H1 (cell line): Measurements from ENCODE around the gene MTCH2. TPM values are rescaled to one million over a fixed set of nuclear protein-coding genes. Genes with fewer than 3 reads are reported as not detected.

ENCODE experiments used
- CTCF ChIA-PET: fragments of 300-600 bp; sonication (Branson Sonifier 250); formaldehyde crosslinking; loops from one replicate; lab custom pipeline; 2021; ENCODE audit not compliant: partially characterized antibody; lab: Charles Lee
- POLR2A ChIA-PET: fragments of 300-600 bp; sonication (Branson Sonifier 250); formaldehyde crosslinking; loops from one replicate; lab custom pipeline; 2021; ENCODE audit warnings: inconsistent platforms; ENCODE audit not compliant: partially characterized antibody; lab: Charles Lee
- DNase-seq, 2 experiments: peaks; one replicate each; pipeline versions ENCODE4 v3.0.0 to v3.0.0-alpha.2; 2010 to 2022; ENCODE audit warnings: low spot score in 2 of 2, low read depth in 1 of 2, mixed read lengths in 1 of 2
- FAIRE-seq: peaks from 2 replicates; lab custom pipeline; 2011; peaks lifted over from hg19 to GRCh38; lab: Jason Lieb, UNC
- H2AFZ ChIP-seq: 2 replicates; pipeline ENCODE4 v1.8.1; 2012; ENCODE audit warnings: low read length, inconsistent platforms
- H2AK5ac ChIP-seq: 2 replicates; pipeline ENCODE4 v1.6.1; 2013; ENCODE audit warnings: low read depth, low read length
- H2BK120ac ChIP-seq: replicated peaks from 2 replicates; pipeline ENCODE3; 2013; ENCODE audit warnings: low read depth, low read length, inconsistent platforms
- H2BK12ac ChIP-seq: 2 replicates; pipeline ENCODE4 v1.6.1; 2013; ENCODE audit warnings: low read depth, low read length
- H2BK15ac ChIP-seq: 2 replicates; pipeline ENCODE4 v1.6.1; 2013; ENCODE audit warnings: low read length
- H2BK20ac ChIP-seq: 2 replicates; pipeline ENCODE4 v1.6.1; 2013; ENCODE audit warnings: low read length
- H2BK5ac ChIP-seq: 2 replicates; pipeline ENCODE4 v1.6.1; 2013; ENCODE audit warnings: low read depth, low read length
- H3K14ac ChIP-seq: 2 replicates; pipeline ENCODE4 v1.6.1; 2013; ENCODE audit warnings: inconsistent platforms; ENCODE audit not compliant: insufficient read length
- H3K18ac ChIP-seq: 2 replicates; pipeline ENCODE4 v1.6.1; 2013; ENCODE audit warnings: low read length; ENCODE audit errors: extremely low read depth
- H3K23ac ChIP-seq: 2 replicates; pipeline ENCODE4 v1.6.1; 2013; ENCODE audit warnings: inconsistent platforms; ENCODE audit not compliant: insufficient read length
- H3K23me2 ChIP-seq: 2 replicates; pipeline ENCODE4 v1.6.1; 2013; ENCODE audit warnings: low read depth, low read length
- H3K27ac ChIP-seq: 2 replicates; pipeline ENCODE4 v1.6.1; 2011; ENCODE audit warnings: low read depth, low read length, inconsistent platforms
- H3K27me3 ChIP-seq, 4 experiments: replicated peaks in 1 of 4; 1 replicate in 1 of 4; 2 replicates in 3 of 4; pipeline versions ENCODE4 v1.6.1 to v1.8.1; 2011 to 2013; ENCODE audit warnings: low read length in 3 of 4, mild to moderate bottlenecking in 3 of 4, inconsistent platforms in 2 of 4, mixed read lengths in 2 of 4, moderate library complexity in 1 of 4; ENCODE audit not compliant: control insufficient read depth in 3 of 4, insufficient read depth in 3 of 4; ENCODE audit errors: extremely low read depth in 1 of 4
- H3K36me3 ChIP-seq, 4 experiments: 2 replicates each; pipeline versions ENCODE4 v1.6.1 to v1.8.1; 2011 to 2013; ENCODE audit warnings: mild to moderate bottlenecking in 4 of 4, low read length in 3 of 4, moderate library complexity in 2 of 4, control low read depth in 1 of 4, inconsistent platforms in 1 of 4; ENCODE audit not compliant: insufficient read depth in 4 of 4, control insufficient read depth in 2 of 4
- H3K4ac ChIP-seq: replicated peaks from 2 replicates; pipeline ENCODE3; 2013; ENCODE audit warnings: low read length, low read depth, mixed read lengths, inconsistent platforms; ENCODE audit not compliant: insufficient read length
- H3K4me1 ChIP-seq, 4 experiments: replicated peaks in 1 of 4; 1 replicate in 1 of 4; 2 replicates in 3 of 4; pipeline versions ENCODE4 v1.6.1 to v1.8.1; 2011 to 2013; ENCODE audit warnings: low read length in 3 of 4, inconsistent platforms in 2 of 4, mixed read lengths in 1 of 4; ENCODE audit not compliant: insufficient read depth in 4 of 4, control insufficient read depth in 3 of 4
- H3K4me2 ChIP-seq, 2 experiments: 2 replicates each; pipeline versions ENCODE4 v1.6.1 to v1.8.1; 2011 to 2013; ENCODE audit warnings: low read depth in 2 of 2, low read length in 2 of 2, control low read depth in 1 of 2, inconsistent platforms in 1 of 2, mild to moderate bottlenecking in 1 of 2; ENCODE audit not compliant: insufficient read depth in 1 of 2
- H3K4me3 ChIP-seq, 4 experiments: fragments of 200-600, 300-600 bp in 1 of 4; sonication (generic), shearing (Covaris generic), sonication (Bioruptor Twin) in 1 of 4; 2 replicates each; pipeline versions ENCODE4 v1.5.1 to v1.8.1; 2011 to 2016; ENCODE audit warnings: low read length in 4 of 4, low read depth in 3 of 4, control low read depth in 2 of 4, inconsistent platforms in 2 of 4, mild to moderate bottlenecking in 2 of 4, mixed read lengths in 1 of 4, moderate library complexity in 1 of 4; ENCODE audit not compliant: insufficient read depth in 2 of 4; ENCODE audit errors: extremely low read depth in 1 of 4
- H3K56ac ChIP-seq: replicated peaks from 2 replicates; pipeline ENCODE3; 2013; ENCODE audit warnings: low read depth, mild to moderate bottlenecking, mixed read lengths, low read length, inconsistent platforms; ENCODE audit not compliant: insufficient read length
- H3K79me1 ChIP-seq: 2 replicates; pipeline ENCODE4 v1.6.1; 2013; ENCODE audit warnings: low read depth, low read length, control low read depth
- H3K79me2 ChIP-seq, 2 experiments: 2 replicates each; pipeline versions ENCODE4 v1.6.1 to v1.8.1; 2012 to 2013; ENCODE audit warnings: low read length in 2 of 2, mild to moderate bottlenecking in 2 of 2, inconsistent platforms in 1 of 2; ENCODE audit not compliant: insufficient read depth in 2 of 2, control insufficient read depth in 1 of 2
- H3K9ac ChIP-seq, 4 experiments: replicated peaks in 1 of 4; 1 replicate in 1 of 4; 2 replicates in 3 of 4; pipeline versions ENCODE4 v1.6.1 to v1.8.1; 2011 to 2013; ENCODE audit warnings: low read depth in 3 of 4, low read length in 3 of 4, control low read depth in 2 of 4, mild to moderate bottlenecking in 2 of 4, moderate library complexity in 2 of 4, inconsistent platforms in 1 of 4; ENCODE audit errors: extremely low read depth in 1 of 4
- H3K9me3 ChIP-seq, 2 experiments: 2 replicates each; pipeline versions ENCODE4 v1.6.1 to v1.8.1; 2012 to 2013; ENCODE audit warnings: mild to moderate bottlenecking in 2 of 2, moderate library complexity in 2 of 2, control low read depth in 1 of 2, inconsistent platforms in 1 of 2, low read depth in 1 of 2, low read length in 1 of 2, mixed read lengths in 1 of 2; ENCODE audit not compliant: insufficient read depth in 2 of 2
- H4K20me1 ChIP-seq, 2 experiments: replicated peaks in 1 of 2; 2 replicates each; pipeline versions ENCODE3 to v1.8.1; 2011 to 2013; ENCODE audit warnings: inconsistent platforms in 2 of 2, low read length in 2 of 2, mild to moderate bottlenecking in 1 of 2; ENCODE audit not compliant: insufficient read depth in 2 of 2, control insufficient read depth in 1 of 2
- H4K5ac ChIP-seq: 2 replicates; pipeline ENCODE4 v1.6.1; 2013; ENCODE audit warnings: low read length, low read depth, mixed read lengths, inconsistent platforms; ENCODE audit not compliant: insufficient read length
- H4K8ac ChIP-seq: 2 replicates; pipeline ENCODE4 v1.8.0; 2013; ENCODE audit warnings: mild to moderate bottlenecking, moderate library complexity, low read length, inconsistent platforms; ENCODE audit not compliant: insufficient read depth; ENCODE audit errors: extremely low read depth
- H4K91ac ChIP-seq: replicated peaks from 2 replicates; pipeline ENCODE3; 2013; ENCODE audit warnings: low read length, mixed read lengths, inconsistent platforms; ENCODE audit not compliant: insufficient read length
- BACH1 ChIP-seq: IDR thresholded peaks from 2 replicates; pipeline ENCODE4 v1.6.1; 2012; ENCODE audit warnings: low read length, improper control_type of control experiment
- BCL11A ChIP-seq, 2 experiments: IDR thresholded peaks; one replicate each; pipeline ENCODE4 v1.6.1; 2011; ENCODE audit warnings: low read depth in 2 of 2, low read length in 2 of 2, mild to moderate bottlenecking in 2 of 2
- CHD1 ChIP-seq: IDR thresholded peaks from 2 replicates; pipeline ENCODE4 v1.6.1; 2012; ENCODE audit warnings: low read depth, low read length, improper control_type of control experiment
- KDM4A ChIP-seq: IDR thresholded peaks from one replicate; pipeline ENCODE4 v1.7.1; 2012; ENCODE audit warnings: low read depth, mild to moderate bottlenecking, moderate library complexity, low read length, inconsistent platforms; ENCODE audit not compliant: severe bottlenecking
- RFX5 ChIP-seq: IDR thresholded peaks from 2 replicates; pipeline ENCODE4 v1.6.1; 2011; ENCODE audit warnings: low read depth, low read length, improper control_type of control experiment, borderline replicate concordance
- RXRA ChIP-seq: IDR thresholded peaks from 2 replicates; pipeline ENCODE4 v1.6.1; 2011; ENCODE audit warnings: low read depth, mild to moderate bottlenecking, low read length, moderate library complexity; ENCODE audit not compliant: insufficient read depth
- SP1 ChIP-seq: IDR thresholded peaks from 2 replicates; pipeline ENCODE4 v1.6.1; 2011; ENCODE audit warnings: low read depth, low read length
- WGBS, 2 experiments: shearing (Covaris generic) in 1 of 2; methylation state at CpG; one replicate each; pipeline versions ENCODE4 v1.1.6 to v1.1.7; 2013 to 2015; ENCODE audit warnings: low lambda C conversion rate in 2 of 2, mixed read lengths in 2 of 2, inconsistent platforms in 1 of 2, low coverage in 1 of 2, missing lambda C conversion rate in 1 of 2; ENCODE audit not compliant: insufficient replicate concordance in 2 of 2, insufficient coverage in 1 of 2, insufficient read length in 1 of 2; ENCODE audit errors: extremely low coverage in 1 of 2, missing lambda C conversion rate in 1 of 2; 5-methylcytosine and 5-hydroxymethylcytosine counted together
- polyA plus RNA-seq, 7 experiments: library from polyadenylated mRNA; depleted of rRNA in 3 of 7; stranded (reverse) in 5 of 7; unstranded in 2 of 7; fragments of >200 nt in 5 of 7; fragments of 200-250 nt in 2 of 7; gene quantifications; 1 replicate in 5 of 7; 2 replicates in 1 of 7; 4 replicates in 1 of 7; pipeline versions ENCODE4 v1.2.1 to v1.2.3, GENCODE V29; 2011 to 2013; ENCODE audit warnings: missing spikeins in 2 of 7, mixed read lengths in 2 of 7
- total RNA-seq: library from RNA; stranded (reverse); fragmentation: NEBNext Ultra II Directional; extraction: Animal tissue kit (Norgen Biotek cat#: 25700); gene quantifications from 2 replicates; pipeline ENCODE4 v1.2.1, GENCODE V29; 2021
- TF ChIP-seq, protein P1 (sequence below): IDR thresholded peaks from 2 replicates; pipeline ENCODE4 v1.6.1; 2012; ENCODE audit warnings: inconsistent platforms
- TF ChIP-seq, protein P2 (sequence below): IDR thresholded peaks from 2 replicates; pipeline ENCODE4 v1.6.1; 2012; ENCODE audit warnings: inconsistent platforms

The MTCH2 gene
- total and polyA plus RNA-seq, 2 of the 8 experiments (the other 6 are each of a cell fraction or from before 2014, with no cell fraction given), result 157 to 171 TPM

DNA sequence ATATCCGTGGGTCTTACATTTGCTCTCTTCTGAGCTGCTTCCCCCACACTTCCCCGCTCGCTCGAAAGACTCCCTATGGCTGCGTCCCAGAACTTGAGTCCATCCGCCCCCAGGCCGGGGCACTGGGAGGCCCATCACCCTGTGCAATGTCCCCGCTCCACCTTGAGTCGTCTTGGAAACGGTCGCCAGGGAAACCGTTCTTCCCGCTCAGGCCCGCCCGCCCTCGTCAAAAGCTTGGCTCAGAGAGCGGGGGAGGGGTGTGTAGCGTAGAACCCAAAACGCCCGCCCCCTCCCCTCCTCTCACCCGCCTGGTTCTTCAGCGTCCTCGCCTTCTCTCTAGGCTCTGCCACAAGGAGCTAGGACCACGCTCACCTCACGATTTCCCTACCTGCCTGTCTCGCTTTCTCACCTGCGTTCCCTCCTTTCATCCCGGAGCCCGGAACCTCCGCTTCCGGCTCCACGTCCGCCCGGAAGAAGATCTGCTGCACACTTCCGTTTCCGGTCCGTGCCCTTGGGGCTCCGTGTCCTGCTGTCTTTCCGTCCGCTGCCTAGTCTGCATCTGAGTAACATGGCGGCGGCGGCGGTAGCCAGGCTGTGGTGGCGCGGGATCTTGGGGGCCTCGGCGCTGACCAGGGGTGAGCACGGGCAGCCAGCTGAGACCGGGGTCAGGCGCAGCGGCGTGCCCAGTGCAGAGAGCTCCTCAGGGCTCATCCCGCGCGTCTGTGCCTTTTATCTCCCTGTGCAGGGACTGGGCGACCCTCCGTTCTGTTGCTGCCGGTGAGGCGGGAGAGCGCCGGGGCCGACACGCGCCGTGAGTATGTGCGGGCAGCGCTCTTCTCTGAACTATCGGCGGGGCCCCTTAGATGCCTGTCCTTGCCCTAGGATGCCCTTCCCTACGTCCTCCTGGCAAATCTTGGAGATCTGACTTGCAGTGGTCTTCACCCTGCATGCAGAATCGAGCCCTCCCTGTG lies 63.5 kb downstream of the MTCH2 start, which contains the start of the genes KBTBD4 and NDUFS3:
TSS of gene KBTBD4 (minus strand) at position 447 of the 971 bp plus-strand sequence. CDS start at position 428, 19 bp downstream.
TSS of gene NDUFS3 (plus strand) at position 551 of the 971 bp plus-strand sequence. CDS start at position 569, 18 bp downstream.
- Histone ChIP-seq H3K9ac (peak within 1 kb of the TSS; percentile 95 to 99 (median 97)), H3K4me3 (peak within 1 kb of the TSS; percentile 83 to 93 (median 90)), H3K23ac (no peak within 1 kb of the TSS), H2BK15ac (peak within 1 kb of the TSS; percentile 97; the same call in 1 of the 2 replicates), H3K27ac (peak within 1 kb of the TSS; percentile 97), H4K91ac (peak within 1 kb of the TSS; percentile 92), H2BK5ac (peak within 1 kb of the TSS; percentile 99), H3K79me2 (peaks cover 0 to 30% of the 10 kb centered on the region in 2 experiments; a peak in 3 of 4 replicates), H3K36me3 (peaks cover 21 to 37% (median 31%) of the 10 kb centered on the region in 4 experiments), H4K20me1 (peaks cover 2 to 3% of the 10 kb centered on the region in 2 experiments), H3K4me1 (peaks cover 0 to 5% (median 2%) of the 10 kb centered on the region in 4 experiments; a peak in 2 of 7 replicates), H4K8ac (peak within 1 kb of the TSS; percentile 99), H2BK12ac (peak within 1 kb of the TSS; percentile 99; the same call in 1 of the 2 replicates), H2BK20ac (no peak within 1 kb of the TSS; the same call in 1 of the 2 replicates), H3K18ac (peak within 1 kb of the TSS; percentile 100; the same call in 1 of the 2 replicates), H4K5ac (peak within 1 kb of the TSS; percentile 99), H3K9me3 (no peaks in the 10 kb centered on the region), H3K4ac (no peak within 1 kb of the TSS), H3K27me3 (no peaks in the 10 kb centered on the region), H3K23me2 (peaks cover 4% of the 10 kb centered on the region; the same call in 1 of the 2 replicates), H2AFZ (peak within 1 kb of the TSS; percentile 94; the same call in 1 of the 2 replicates), H3K4me2 (peak within 1 kb of the TSS; percentile 70 to 85), H2AK5ac (no peak within 1 kb of the TSS), H2BK120ac (no peak within 1 kb of the TSS), H3K14ac (no peak within 1 kb of the TSS), H3K56ac (peak within 1 kb of the TSS; percentile 77), H3K79me1 (no peaks in the 10 kb centered on the region; the same call in 1 of the 2 replicates)
- POLR2A ChIA-PET, result interaction anchor here (0.6 to 6.2 kb wide), 17 partner anchors 9 to 1655 kb away, joined by 3 to 83 read pairs (median 4); partner anchors contain the start of genes AGBL2, C1QTNF4, CELF1 and NUP160
- CTCF ChIA-PET, result interaction anchor here (0.6 to 2.0 kb wide), 9 partner anchors 8 to 444 kb away, joined by 3 to 7 read pairs (median 3); partner anchors contain the start of genes C1QTNF4 and FAM180B
- no peak for FAIRE-seq
- DNase-seq, result peak; percentile 62 to 96
- WGBS, 2 experiments, result 3% methylated on average over 53 of the region's 72 CpGs; no CpG with 5 or more reads in 1 of the 2 experiments
- no peak for TF ChIP-seq RXRA
- 0 out of 2 replicates have a peak, but pooled peaks have one; percentile 44 for TF ChIP-seq CHD1
- TF ChIP-seq BACH1, result no peak
- TF ChIP-seq RFX5, result no peak
- peak; percentile 67 for TF ChIP-seq KDM4A
- no peak for TF ChIP-seq BCL11A (IDR thresholded peaks at IDR 0.05; ENCODE audit: low read depth in 2 of 2, low read length in 2 of 2)
- TF ChIP-seq, protein P1, sequence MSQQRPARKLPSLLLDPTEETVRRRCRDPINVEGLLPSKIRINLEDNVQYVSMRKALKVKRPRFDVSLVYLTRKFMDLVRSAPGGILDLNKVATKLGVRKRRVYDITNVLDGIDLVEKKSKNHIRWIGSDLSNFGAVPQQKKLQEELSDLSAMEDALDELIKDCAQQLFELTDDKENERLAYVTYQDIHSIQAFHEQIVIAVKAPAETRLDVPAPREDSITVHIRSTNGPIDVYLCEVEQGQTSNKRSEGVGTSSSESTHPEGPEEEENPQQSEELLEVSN, result peak; percentile 52
- TF ChIP-seq SP1, result peak; percentile 76
- TF ChIP-seq, protein P2, sequence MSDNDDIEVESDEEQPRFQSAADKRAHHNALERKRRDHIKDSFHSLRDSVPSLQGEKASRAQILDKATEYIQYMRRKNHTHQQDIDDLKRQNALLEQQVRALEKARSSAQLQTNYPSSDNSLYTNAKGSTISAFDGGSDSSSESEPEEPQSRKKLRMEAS, result peak; percentile 73
